HL-60/S4 treated with phorbol 12-myristate 13-acetate at 8.2 ng/mL for 4 days and 3 days (cell line): ENCODE data around the gene LRRC3C.

ENCODE experiments used
- in situ Hi-C: fragments of 300-500 bp; cut with MboI; formaldehyde crosslinking; loops from 2 replicates; pipeline ENCODE4 v1.15.0; 2022; ENCODE audit warnings: low sequenced_read_pairs

The LRRC3C gene

DNA sequence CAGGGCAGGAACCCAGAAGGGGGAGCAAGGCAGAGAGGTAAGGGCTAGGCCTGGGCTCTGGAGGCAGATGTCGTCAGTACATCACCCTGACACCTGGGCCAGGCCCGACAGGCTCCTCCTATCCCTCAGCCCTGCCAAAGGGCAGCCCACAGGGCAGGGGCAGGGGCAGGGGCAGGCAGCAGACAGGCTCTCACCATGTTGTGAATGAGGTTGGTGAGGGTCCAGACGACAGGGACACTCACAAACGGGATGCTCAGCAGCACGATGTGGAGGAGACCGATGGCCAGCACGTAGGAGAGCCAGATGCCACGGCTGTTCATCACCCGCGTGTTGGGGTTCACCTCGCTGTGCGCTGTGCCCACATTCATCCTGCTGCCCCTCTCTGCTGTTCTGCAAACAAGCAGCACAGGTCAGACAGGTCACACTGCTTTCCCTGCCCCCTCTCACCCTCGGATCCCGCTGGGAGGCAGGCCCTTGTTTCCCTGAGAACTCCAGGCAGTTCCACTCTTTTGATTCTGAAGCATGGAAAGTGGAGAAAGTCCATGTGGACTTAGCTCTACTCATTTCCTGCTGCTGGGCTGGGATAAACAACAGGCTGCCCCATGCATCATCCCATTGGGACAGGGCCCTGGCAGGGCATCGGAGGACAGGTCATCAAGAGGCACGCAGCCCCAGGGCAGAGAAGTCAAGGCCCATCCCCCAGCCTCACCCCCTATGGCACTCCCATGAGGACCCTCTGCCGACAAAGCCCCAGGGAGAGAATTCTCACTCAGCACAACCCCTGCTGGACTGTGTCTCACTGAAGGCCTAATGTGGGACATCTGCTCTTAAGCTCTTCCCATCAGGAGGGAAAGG is 3.5 kb upstream of the LRRC3C start:
- in situ Hi-C loops, result no loop called here

DNA sequence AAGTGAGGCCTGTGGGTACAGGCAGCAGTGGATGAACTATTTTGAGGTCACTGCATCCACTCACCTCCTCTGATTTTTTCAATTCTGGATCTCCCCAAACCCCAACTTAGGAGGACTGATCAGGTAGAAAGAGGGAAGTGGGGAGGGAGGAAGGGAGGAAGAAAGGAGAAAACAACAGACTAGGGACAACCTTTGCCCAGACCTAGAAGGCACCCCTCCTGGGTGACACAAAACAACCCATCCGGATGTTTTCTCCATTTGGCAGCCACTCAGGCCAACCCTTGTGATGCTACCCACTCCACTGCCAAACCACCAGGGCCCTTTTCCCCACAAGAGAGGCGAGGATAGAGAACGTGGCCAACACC is 2.9 kb upstream of the LRRC3C start:
- in situ Hi-C loops, result no loop called here

DNA sequence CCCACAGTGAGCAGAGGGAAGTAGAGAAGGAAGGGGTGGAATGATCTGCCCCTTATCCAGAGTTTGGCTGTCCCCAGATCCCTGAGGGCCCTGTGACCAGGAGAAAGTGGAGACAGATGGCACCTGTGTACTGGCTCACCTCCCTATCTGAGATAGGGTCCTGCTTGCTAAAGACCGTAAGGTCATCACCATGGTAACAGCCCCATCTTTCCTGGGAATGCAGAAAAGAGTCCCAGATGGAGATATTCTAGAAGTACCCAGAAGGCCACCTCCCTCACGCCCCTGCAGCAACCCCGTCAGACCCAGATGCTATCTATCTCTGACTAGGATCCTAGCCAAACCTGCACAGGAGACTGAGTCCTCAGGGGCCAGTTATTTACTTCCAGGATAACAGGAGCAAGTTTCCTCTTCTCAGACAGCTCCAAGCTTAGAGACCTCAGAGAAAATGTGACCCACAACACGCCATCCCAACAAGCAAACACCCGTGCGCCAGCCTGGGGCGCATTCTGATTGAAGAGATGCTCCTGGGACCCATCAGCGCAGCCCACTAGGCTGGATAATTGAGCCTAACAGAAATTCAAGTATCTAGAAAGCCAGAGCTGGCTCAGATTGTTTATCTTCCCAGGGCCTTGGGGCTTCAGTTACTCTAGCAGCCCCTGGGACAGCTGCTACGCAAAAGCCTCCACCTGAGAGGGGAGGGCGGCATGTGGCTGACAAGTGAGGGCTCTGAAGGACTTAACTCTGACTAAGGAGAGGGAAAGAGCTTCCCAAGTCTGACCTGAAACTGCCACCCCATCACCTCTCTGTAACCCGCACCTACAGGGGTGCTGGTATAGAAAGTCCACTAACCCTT is 2.0 kb upstream of the LRRC3C start:
- in situ Hi-C loops, result no loop called here

DNA sequence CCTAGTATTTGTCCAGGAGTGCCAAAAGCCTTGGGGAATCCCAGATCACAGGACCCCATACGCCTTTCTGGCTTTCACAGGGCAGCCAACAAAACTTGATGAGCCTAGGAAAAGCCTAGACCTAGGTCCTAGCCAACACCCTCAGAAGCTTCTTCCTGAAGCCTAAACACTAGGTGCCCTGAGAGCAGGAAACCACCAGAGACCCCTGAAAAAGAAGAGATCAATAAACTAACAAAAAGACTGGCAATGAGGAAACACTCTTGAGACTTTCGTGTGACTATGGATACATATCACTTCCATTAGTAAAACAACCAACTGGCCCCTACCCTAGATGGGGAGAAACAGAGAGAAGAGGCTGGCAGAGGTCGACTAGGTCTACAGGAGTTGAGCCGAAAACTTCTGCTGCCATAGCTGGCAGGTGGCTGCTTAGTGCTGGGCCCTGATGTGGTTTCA is 1.4 kb upstream of the LRRC3C start:
- in situ Hi-C loops, result no loop called here

DNA sequence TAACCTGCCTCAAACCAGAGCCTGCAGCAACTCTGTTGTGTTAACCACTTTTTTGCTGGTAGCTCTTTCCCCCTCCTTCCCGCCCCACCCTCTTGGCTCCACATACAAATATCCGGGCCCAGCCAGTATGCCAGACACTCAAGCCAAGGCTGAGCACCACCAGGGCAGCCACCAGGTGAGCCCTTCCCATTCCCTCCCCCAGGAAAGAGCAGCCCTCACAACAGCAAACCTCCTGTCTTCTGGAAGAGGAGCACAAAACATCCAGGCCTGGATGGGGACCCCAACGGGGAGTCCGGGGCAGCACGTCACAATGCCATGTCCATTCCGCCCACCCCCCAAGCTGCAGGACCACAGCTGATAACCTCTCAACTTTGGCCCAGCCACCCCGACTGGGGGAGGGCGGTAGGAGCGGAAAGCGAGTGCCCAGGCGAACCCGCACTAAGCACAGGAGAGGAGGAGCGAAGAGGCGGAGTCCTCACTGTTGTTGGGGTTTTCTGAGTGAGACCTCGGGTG is 888 bp upstream of the LRRC3C start:
- in situ Hi-C loops, result no loop called here

DNA sequence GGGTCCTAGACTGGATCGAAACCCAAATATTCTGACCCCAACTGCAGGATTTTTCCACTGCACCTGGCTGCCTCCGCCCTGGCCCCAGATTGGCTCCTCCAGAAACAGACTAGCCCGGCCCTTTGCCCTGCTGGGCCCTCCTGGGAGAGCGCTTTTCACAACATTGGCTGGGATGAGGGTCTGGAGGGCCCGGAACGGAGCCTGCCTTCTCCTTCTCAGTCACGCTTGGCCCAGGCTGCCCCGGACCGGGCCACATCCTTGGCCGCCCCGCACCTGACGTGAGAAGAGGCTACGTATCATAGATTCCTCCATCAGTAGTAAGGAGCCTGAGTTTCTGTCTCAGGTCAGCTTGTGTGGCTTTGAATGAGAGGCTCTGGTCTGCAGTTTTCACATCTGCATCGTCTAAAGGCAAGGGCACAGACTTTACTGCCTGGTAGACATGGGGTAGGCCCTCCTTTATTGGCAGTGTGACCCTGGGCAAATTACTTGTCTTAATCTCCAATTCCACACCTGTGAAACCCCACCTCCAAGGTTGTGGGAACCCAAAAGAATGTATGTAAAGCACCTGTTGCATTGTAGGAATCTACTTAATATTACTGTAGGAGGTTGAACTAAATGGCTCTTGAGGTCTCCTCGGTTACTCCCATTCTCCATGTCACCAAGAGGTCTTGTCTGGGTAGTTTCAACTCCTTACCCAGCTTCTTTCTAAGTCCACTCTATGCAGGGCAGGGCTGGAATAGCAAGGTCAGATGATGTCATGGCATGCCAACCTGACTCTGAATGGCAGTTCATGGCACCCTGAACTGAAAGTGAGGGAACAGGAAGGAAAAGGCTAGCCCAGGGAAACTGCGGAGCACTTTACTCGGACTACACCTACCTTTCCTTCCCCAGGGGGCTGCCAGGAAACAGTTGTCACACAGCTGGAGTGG is 661 bp downstream of the LRRC3C start:
- in situ Hi-C loops, result no loop called here

DNA sequence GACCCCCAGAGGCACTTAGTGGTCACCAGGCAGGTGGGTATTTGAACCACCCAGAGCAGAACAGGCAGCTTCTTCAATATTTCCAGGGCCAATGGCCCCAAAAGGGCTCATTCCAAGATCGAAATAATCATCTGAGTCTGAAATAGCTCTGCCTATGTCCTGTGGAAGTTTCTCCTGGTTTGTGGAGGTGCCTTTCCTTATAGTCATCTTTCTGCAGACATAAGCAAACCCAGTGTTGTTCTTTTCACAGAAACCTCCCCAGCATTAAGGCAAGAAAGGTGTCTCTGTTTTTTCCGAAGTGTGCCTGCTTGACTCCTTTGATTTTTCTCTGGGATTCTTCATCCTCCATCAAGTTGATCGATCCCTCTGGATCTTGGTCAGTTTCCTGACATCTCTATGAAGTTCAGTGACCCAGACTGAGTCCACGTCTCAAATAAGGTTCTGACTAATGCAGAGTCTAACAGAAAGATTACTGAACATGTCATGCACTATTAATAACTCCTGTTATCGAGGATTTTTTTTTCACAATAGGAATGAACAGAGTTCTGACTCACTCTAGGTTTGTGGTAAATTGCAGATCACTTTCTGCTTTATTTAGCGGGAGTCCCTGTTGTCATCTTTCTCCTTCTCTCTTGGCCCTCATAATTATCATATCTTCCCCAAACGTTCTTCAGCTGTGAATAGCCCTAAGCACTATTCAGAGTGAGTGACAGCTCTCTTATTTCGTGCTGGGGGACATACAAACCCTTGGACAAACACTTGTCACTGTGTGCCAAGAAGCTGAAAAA is 1.5 kb downstream of the LRRC3C start:
- in situ Hi-C loops, result no loop called here

DNA sequence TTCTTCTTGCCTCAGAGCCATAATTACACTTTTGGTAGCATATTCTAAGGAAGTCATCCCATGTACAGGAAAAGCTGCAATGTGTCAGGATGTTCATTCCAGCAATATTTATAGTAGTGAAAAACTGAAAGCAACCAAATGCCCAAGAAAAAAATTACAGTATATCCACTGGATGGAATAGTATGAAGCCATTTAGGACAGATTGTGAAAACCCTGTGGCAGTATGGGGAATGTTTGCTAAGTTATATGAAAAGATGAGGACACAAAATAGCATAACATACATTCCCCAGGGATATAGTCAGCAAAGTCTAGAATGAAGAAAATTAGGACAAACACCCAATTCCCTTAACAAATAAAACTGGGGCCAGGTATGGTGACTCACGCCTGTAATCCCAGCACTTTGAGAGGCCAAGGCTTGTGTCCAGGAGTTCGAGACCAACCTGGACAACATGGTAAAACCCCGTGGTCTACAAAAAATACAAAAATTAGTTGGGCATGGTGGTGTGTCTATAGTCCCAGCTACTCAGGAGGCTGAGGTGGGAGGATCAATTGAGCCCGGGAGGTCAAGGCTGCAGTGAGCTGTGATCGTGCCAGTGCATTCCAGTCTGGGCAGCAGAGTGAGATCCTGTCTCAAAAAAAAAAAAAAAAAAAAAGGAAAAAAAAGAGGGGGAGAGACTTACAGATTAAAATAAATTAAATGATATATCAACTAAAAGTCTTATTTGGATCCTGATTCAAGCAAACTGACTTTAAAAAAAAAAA is 2.3 kb downstream of the LRRC3C start:
- in situ Hi-C loops, result no loop called here

DNA sequence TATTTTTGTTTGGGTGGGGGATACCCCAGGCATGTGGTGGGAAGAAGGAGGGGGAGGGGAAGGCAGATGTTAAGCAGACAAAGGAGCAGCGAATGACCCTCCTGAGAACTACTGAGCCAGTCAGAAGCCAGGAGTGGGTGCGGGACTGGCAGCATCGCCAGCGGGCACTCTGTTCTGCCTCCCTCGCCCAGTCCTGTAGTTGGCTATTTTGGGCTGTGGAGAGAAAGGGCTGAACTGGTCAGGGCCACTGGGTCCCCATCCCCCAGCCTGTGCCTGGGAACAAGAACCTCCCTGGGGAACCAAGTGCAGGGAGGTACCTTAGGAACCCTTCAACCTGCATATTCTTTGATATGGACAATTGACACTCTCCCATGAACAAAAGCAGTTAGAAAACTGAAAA is 6.4 kb downstream of the LRRC3C start:
- in situ Hi-C loops, result no loop called here

DNA sequence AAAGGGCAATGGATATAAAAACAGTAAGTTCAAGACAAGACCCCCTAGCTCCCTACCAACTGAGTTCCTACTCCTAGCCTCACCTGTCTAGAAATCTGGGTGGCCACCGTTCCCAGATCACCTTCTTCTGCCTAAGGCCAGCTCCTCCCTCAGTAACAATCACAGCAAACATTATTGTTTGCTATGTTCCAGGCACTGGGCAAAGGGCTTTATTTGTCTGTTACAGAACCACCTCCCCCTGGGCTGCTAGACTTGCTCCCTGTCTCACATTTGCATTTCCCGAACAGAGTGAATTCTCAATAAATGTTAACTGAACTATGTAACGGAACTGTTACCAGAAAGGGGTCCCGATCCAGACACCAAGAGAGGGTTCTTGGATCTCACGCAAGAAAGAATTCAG is 6.8 kb downstream of the LRRC3C start:
- in situ Hi-C loops, result no loop called here

DNA sequence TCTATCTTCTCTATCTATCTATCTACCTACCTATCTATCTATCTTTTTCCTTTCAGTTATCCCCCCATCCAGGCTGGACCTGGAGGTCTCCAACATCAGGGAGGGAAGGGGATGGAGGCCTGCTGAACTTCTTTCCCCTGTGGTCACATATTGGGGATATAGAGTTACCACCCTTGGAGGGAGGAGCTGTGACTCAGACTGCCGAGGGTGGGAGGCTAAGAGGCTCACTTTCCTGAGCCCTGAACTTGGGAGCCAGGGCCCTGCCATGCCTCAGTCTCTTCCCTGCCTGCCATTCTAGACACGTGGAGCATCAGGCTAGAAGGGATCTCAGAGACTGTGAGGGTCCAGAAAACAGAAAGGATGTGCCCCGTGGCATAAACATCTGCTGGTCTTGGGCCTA is 8.4 kb downstream of the LRRC3C start:
- in situ Hi-C loops, result no loop called here

DNA sequence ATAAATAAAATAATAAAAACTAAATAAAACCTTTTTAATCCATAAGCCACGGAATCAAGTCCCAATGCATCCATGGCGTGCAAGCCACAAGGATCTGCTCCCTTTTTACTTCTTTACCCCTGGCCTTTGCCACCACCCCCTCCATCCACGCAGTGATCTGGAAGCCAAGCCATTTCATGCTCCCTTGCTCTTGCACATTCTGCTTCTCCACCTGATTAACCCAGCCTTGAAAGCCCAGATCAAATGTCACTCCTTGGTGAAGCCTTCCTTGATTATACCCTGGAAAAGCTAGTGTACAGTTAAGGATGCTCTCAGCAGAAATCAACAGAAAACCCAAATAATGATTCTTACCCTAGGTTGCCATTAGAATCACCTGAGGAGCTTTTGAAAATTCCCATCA is 9.9 kb downstream of the LRRC3C start:
- in situ Hi-C loops, result no loop called here

DNA sequence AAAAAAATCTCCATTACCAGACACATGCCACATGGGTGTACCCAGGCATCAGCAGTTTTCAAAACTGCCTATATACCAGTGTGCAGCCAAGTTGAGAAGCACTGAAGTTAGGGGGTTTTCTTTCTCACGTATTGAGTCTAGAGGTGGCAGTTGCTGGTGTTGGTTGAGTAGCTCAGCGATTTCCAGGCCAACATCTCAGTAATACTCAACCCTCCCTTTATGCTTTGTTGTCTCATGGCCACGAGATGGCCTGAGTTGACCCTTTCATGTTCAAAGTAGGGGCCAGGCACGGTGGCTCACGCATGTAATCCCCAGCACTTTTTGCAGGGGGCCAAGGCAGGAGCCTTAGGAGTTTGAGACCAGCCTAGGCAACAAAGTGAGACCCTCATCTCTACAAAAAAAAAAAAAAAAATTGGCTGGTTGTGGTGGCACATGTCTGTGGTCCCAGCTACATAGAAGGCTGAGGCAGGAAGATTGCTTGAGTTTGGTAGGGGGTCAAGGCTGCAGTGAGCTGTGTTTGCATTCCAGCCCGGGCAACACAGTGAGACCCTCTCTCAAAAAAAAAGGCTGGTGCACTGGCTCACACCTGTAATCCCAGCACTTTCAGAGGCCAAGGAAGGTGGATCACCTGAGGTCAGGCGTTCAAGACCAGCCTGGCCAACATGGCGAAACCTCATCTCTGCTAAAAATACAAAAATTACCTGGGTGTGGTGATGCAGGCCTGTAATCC is 10.8 kb downstream of the LRRC3C start:
- in situ Hi-C loops, result no loop called here

DNA sequence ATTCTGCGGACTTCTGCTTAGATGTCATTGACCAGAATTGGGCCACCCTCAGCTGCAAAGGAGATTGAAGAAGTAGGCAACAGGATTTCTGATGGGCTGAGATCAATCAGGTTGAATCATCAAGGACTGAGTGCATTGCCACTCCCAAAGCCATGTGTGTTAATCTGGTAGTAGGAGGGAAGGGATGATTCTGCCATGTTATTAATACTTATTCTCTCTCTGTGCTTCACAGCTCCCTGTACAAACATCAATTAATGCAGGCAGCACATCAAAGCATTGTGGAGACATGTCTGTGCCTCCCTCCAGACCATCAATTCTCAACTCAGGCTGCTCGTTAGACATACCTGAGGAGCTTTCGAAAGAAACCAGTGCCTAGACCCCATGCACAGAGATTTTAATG is 11.6 kb downstream of the LRRC3C start:
- in situ Hi-C loops, result no loop called here

DNA sequence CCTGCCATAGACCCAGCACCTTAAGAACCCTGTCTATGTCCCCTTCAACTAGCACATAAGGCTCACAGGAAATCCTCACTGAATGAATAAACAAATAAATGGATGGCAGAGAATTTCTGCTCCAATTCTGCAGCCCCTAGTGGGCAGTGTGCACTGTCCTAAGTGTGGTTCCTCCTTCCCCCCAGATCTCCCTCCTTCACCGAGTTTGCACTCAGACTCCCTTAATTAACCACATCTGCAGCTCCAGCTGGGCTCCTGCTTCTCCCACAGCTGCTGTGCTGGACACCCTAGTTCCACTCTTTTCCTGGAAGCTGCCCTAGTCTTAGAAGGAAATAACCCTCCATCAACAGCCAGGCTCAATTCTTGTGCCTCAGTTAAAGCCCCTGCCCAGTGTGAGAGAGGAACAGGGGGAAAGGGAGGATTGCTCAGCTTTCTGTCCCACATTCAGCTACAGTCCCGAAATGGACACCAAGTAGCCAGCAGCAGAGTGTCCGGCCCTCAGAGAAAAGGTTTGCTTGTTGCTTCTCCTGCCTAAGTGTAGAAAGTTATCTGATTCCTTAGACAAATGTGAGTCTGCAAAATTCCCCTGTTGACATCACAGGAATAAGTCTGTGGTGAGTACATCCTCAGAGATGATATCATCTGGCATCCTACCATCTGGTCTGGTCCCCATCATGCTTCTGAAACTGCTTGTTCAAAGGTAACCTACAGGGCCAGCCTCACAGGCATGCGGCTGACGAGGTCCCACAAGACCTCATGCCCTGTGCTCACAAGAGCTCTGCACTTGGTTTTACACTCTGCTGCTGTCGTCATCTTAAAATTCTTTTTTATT is 12.3 kb downstream of the LRRC3C start:
- in situ Hi-C loops, result no loop called here

DNA sequence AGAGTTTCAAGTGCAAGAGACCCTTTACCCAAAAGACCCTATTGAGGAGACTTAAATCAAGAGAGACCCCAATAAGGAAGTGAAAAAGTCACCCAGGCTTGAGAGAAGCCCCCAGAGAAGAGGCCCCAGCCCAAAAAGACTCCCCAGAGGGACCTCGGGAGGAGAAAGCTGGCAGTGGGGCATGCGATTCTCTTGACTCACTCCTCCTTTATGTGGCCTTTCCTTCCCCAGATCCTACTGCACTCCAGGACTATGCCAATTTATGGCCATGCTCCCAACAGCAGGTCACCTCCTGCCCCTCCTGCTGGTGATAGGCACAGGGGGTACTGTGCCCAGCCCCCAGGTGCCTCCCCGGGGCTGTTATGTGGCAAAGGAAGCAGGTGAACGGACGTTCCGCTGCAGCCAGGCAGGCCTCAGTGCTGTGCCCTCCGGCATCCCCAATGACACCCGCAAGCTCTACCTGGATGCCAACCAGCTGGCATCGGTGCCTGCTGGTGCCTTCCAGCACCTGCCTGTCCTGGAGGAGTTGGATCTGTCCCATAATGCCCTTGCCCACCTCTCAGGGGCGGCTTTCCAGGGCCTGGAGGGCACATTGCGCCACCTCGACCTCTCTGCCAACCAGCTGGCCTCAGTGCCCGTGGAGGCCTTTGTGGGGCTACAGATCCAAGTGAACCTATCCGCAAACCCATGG is 16.3 kb downstream of the LRRC3C start:
- in situ Hi-C loops, result no loop called here

DNA sequence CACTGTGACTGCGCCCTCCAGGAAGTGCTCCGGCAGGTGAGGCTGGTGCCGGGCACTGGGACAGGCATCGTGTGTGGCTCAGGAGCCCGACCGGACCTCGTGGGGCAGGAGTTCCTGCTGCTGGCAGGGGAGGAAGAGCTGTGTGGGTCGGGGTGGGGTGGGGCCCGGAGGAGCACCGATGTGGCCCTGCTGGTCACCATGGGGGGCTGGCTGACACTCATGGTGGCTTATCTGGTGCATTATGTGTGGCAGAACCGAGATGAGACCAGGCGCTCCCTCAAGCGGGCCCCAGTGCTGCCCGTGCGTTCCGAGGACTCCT is 16.8 kb downstream of the LRRC3C start:
- in situ Hi-C loops, result no loop called here
